ENCODE measurements around the gene TP53I13. TPM values are rescaled to one million over a fixed set of nuclear protein-coding genes. Genes with fewer than 3 reads are reported as not detected.

The TP53I13 gene
- total RNA-seq, 3 donors from 2014 or later = 43.9 to 75.4 (median 46.9) TPM

GRCh38 chr17:29616300-29617048 lies 48.0 kb downstream of the TP53I13 start:
- H3K4me1 ChIP-seq (ENCODE audit: low read depth) = peaks cover 48% of the 10 kb centered on the region
- no peak for TF ChIP-seq CTCF (IDR thresholded peaks at IDR 0.05)
- no peaks in the 10 kb centered on the region for H3K36me3 ChIP-seq (ENCODE audit: low read depth)
- peak; percentile 22 to 64 (median 52) for DNase-seq
- H3K9me3 ChIP-seq = no peaks in the 10 kb centered on the region
- intact Hi-C loops (cut with DNase I, micrococcal nuclease) = no loop called here
- ATAC-seq = no peak
- no peak overlapping the region for H3K4me3 ChIP-seq

- DNase-seq (peak; percentile 86 to 93 (median 88)), ATAC-seq (peak; percentile 75)
- Histone ChIP-seq H3K9me3 (no peaks in the 10 kb centered on the region), H3K4me3 (no peak overlapping the region), H3K36me3 (ENCODE audit: low read depth) (no peaks in the 10 kb centered on the region), H3K4me1 (ENCODE audit: low read depth) (peaks cover 49% of the 10 kb centered on the region)
- intact Hi-C loops (cut with DNase I, micrococcal nuclease) = no loop called here
- peak; percentile 62 for TF ChIP-seq CTCF (IDR thresholded peaks at IDR 0.05)
These were observed 48.6 kb downstream of the TP53I13 start for GRCh38 chr17:29617125-29617480.

GRCh38 chr17:29617481-29618271 lies 49.2 kb downstream of the TP53I13 start:
- Histone ChIP-seq H3K9me3 (no peaks in the 10 kb centered on the region), H3K4me1 (ENCODE audit: low read depth) (peaks cover 51% of the 10 kb centered on the region), H3K4me3 (no peak overlapping the region), H3K36me3 (ENCODE audit: low read depth) (no peaks in the 10 kb centered on the region)
- TF ChIP-seq CTCF (IDR thresholded peaks at IDR 0.05) = peak; percentile 84
- ATAC-seq (peak; percentile 73), DNase-seq (peak; percentile 88 to 92 (median 91))
- intact Hi-C loops (cut with DNase I, micrococcal nuclease) = no loop called here

- intact Hi-C loops (cut with DNase I, micrococcal nuclease) = no loop called here
- H3K4me3 ChIP-seq = no peak overlapping the region
- no peaks in the 10 kb centered on the region for H3K36me3 ChIP-seq (ENCODE audit: low read depth)
- no peak for ATAC-seq
- DNase-seq = peak in 1 of 3 donors; percentile 54
- peaks cover 54% of the 10 kb centered on the region for H3K4me1 ChIP-seq (ENCODE audit: low read depth)
- no peak for TF ChIP-seq CTCF (IDR thresholded peaks at IDR 0.05)
- H3K9me3 ChIP-seq = no peaks in the 10 kb centered on the region
These were observed 50.0 kb downstream of the TP53I13 start for GRCh38 chr17:29618272-29619065.

GRCh38 chr17:29619251-29619650 lies 50.8 kb downstream of the TP53I13 start:
- no peaks in the 10 kb centered on the region for H3K36me3 ChIP-seq (ENCODE audit: low read depth)
- DNase-seq (no peak), ATAC-seq (no peak)
- H3K4me3 ChIP-seq = no peak overlapping the region
- intact Hi-C loops (cut with DNase I, micrococcal nuclease) = no loop called here
- peaks cover 46% of the 10 kb centered on the region for H3K4me1 ChIP-seq (ENCODE audit: low read depth)
- H3K9me3 ChIP-seq = no peaks in the 10 kb centered on the region
- no peak for TF ChIP-seq CTCF (IDR thresholded peaks at IDR 0.05)

All from mucosa of descending colon (tissue), 3 donors.